ENCODE data around the gene B4GALT2. TPM values are rescaled to one million over a fixed set of nuclear protein-coding genes. Genes with fewer than 3 reads are reported as not detected.

B4GALT2 gene
- total RNA-seq, 6 experiments from 2014 or later: 87.8 to 107 (median 98.8) TPM

DNA sequence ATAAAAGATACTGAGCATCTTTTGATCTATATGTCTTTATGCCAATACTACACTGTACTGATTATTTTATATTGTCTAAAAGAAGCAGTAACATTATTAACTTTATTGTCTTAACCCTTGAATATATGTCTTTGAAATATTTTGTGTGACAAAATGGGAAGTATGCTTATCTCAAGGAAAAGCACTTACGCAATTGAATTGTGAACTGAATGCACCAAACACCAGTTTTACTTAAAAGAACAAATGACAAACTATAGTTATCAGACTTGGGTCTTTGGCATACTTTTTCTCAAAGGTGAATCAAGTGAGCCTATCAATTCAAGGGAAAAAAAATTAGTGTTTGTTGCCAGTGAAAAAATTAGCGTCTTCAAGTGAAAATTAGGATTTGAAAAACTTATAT is 61.4 kb downstream of the B4GALT2 start:
- TF ChIP-seq, protein P1, sequence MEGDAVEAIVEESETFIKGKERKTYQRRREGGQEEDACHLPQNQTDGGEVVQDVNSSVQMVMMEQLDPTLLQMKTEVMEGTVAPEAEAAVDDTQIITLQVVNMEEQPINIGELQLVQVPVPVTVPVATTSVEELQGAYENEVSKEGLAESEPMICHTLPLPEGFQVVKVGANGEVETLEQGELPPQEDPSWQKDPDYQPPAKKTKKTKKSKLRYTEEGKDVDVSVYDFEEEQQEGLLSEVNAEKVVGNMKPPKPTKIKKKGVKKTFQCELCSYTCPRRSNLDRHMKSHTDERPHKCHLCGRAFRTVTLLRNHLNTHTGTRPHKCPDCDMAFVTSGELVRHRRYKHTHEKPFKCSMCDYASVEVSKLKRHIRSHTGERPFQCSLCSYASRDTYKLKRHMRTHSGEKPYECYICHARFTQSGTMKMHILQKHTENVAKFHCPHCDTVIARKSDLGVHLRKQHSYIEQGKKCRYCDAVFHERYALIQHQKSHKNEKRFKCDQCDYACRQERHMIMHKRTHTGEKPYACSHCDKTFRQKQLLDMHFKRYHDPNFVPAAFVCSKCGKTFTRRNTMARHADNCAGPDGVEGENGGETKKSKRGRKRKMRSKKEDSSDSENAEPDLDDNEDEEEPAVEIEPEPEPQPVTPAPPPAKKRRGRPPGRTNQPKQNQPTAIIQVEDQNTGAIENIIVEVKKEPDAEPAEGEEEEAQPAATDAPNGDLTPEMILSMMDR (IDR thresholded peaks at IDR 0.05): no peak
- Mint-ChIP-seq H3K9me3 (no peaks in the 10 kb centered on the region), H3K4me1 (ENCODE audit: low read depth) (peaks cover 72% of the 10 kb centered on the region), H3K36me3 (ENCODE audit: low read depth) (no peaks in the 10 kb centered on the region), H3K4me3 (no peak overlapping the region), H3K27ac (no peak overlapping the region), H3K27me3 (ENCODE audit: insufficient read depth) (peaks cover under 1% of the 10 kb centered on the region)
- no peak for DNase-seq

Other genes with a start within 250 kb of the B4GALT2 start
- gene ARTN, start 45.4 kb upstream of the B4GALT2 start, total RNA-seq (2021; fragmentation: NEBNext Ultra II Directional; extraction: Animal tissue kit (Norgen Biotek cat#: 25700)): under 1 TPM; 0.14 to 0.61 (median 0.37) TPM
- gene IPO13, start 32.3 kb upstream of the B4GALT2 start, total RNA-seq (2021; fragmentation: NEBNext Ultra II Directional; extraction: Animal tissue kit (Norgen Biotek cat#: 25700)): 10 to 100 TPM; 24.0 to 27.8 (median 25.0) TPM
- 10 to 100 TPM; 19.1 to 22.7 (median 20.8) TPM for gene DPH2, start 9.2 kb upstream of the B4GALT2 start, total RNA-seq (2021; fragmentation: NEBNext Ultra II Directional; extraction: Animal tissue kit (Norgen Biotek cat#: 25700))
- 100 to 1,000 TPM; 145 to 191 (median 155) TPM for gene ATP6V0B, start 4.2 kb upstream of the B4GALT2 start, total RNA-seq (2021; fragmentation: NEBNext Ultra II Directional; extraction: Animal tissue kit (Norgen Biotek cat#: 25700))
- gene CCDC24, start 12.4 kb downstream of the B4GALT2 start, total RNA-seq (2021; fragmentation: NEBNext Ultra II Directional; extraction: Animal tissue kit (Norgen Biotek cat#: 25700)): 1 to 10 TPM; 5.6 to 7.7 (median 6.5) TPM
- gene SLC6A9, start 52.3 kb downstream of the B4GALT2 start, total RNA-seq (2021; fragmentation: NEBNext Ultra II Directional; extraction: Animal tissue kit (Norgen Biotek cat#: 25700)): 10 to 100 TPM in 2 of 6 experiments, 1 to 10 TPM in 4; 8.3 to 11.0 (median 9.3) TPM
- under 1 TPM in 2 of 6 experiments, not detected in 4; 0.06 to 0.07 TPM for gene KLF17, start 139.6 kb downstream of the B4GALT2 start, total RNA-seq (2021; fragmentation: NEBNext Ultra II Directional; extraction: Animal tissue kit (Norgen Biotek cat#: 25700))
- not detected for gene KLF18, start 162.4 kb downstream of the B4GALT2 start, total RNA-seq (2021; fragmentation: NEBNext Ultra II Directional; extraction: Animal tissue kit (Norgen Biotek cat#: 25700))
- gene DMAP1, start 234.3 kb downstream of the B4GALT2 start, total RNA-seq (2021; fragmentation: NEBNext Ultra II Directional; extraction: Animal tissue kit (Norgen Biotek cat#: 25700)): 10 to 100 TPM; 25.7 to 34.6 (median 30.1) TPM

Data from HFFc6 (cell line).